Breast epithelium (tissue), 4 donors: ENCODE measurements around the gene NME4. TPM values are rescaled to one million over a fixed set of nuclear protein-coding genes. Genes with fewer than 3 reads are reported as not detected.
A peak's percentile ranks its signal among the peaks of the same experiment; 100 is the strongest.
"Not testable (repeated sequence)": the region's sequence is repeated elsewhere in the genome, so short reads cannot be mapped to it uniquely, and the experiment has no call there.

Source experiments
- DNase-seq, 2 donors: peaks; one replicate each; pipeline ENCODE4 v3.0.0-alpha.2; 2019; ENCODE audit warnings: low spot score in 2 of 2
- H3K27ac ChIP-seq, 2 donors: fragments of 200-600 bp; sonication (generic) in 1 of 2; one replicate each; pipeline ENCODE4 v1.5.1; 2016 to 2019; ENCODE audit warnings: mild to moderate bottlenecking in 1 of 2
- H3K27me3 ChIP-seq, 2 donors: fragments of 200-600 bp; sonication (generic) in 1 of 2; one replicate each; pipeline versions ENCODE4 v1.5.1 to v1.6.0; 2017 to 2019; ENCODE audit warnings: control low read depth in 1 of 2, mild to moderate bottlenecking in 1 of 2
- H3K36me3 ChIP-seq: fragments of 200-600 bp; one replicate; pipeline ENCODE4 v1.5.1; 2019
- H3K4me1 ChIP-seq, 2 donors: fragments of 200-600 bp; sonication (generic); one replicate each; pipeline ENCODE4 v1.5.1; 2016 to 2019; ENCODE audit warnings: control low read depth in 1 of 2
- H3K4me3 ChIP-seq, 3 donors: fragments of 200-600 bp; sonication (generic); 1 replicate in 2 of 3; 2 replicates in 1 of 3; pipeline ENCODE4 v1.5.1; 2016 to 2019; ENCODE audit warnings: mild to moderate bottlenecking in 3 of 3, moderate library complexity in 2 of 3
- H3K9me3 ChIP-seq, 2 donors: fragments of 200-600 bp; sonication (generic) in 1 of 2; one replicate each; pipeline ENCODE4 v1.5.1; 2016 to 2019; ENCODE audit warnings: control low read depth in 1 of 2
- POLR2A ChIP-seq: fragments of 450-650 bp; IDR thresholded peaks from one replicate; pipeline ENCODE4 v1.6.1; 2016; ENCODE audit warnings: antibody characterized with exemption, mild to moderate bottlenecking, moderate library complexity
- POLR2AphosphoS5 ChIP-seq, 3 donors: sonication (generic); formaldehyde crosslinking; IDR thresholded peaks; one replicate each; pipeline ENCODE4 v1.6.1; 2017; ENCODE audit warnings: antibody characterized with exemption in 3 of 3
- intact Hi-C: fragments of 100-400 bp; cut with DNase I; formaldehyde crosslinking; loops from one replicate; pipeline ENCODE4 v1.15.1; 2023; ENCODE audit warnings: low total_unique reads
- total RNA-seq, 3 donors: library from RNA; depleted of rRNA; stranded (reverse); fragments of >200 nt; gene quantifications; one replicate each; pipeline ENCODE4 v1.1.0, GENCODE V29; 2016
- TF ChIP-seq, protein P1 (sequence below), 3 donors: fragments of 450-650 bp; IDR thresholded peaks; one replicate each; pipeline ENCODE4 v1.5.1; 2016 to 2017; ENCODE audit warnings: antibody characterized with exemption in 3 of 3, mild to moderate bottlenecking in 3 of 3, moderate library complexity in 3 of 3

Gene NME4
- total RNA-seq, 3 donors from 2014 or later = 46.5 to 118 (median 78.0) TPM

DNA sequence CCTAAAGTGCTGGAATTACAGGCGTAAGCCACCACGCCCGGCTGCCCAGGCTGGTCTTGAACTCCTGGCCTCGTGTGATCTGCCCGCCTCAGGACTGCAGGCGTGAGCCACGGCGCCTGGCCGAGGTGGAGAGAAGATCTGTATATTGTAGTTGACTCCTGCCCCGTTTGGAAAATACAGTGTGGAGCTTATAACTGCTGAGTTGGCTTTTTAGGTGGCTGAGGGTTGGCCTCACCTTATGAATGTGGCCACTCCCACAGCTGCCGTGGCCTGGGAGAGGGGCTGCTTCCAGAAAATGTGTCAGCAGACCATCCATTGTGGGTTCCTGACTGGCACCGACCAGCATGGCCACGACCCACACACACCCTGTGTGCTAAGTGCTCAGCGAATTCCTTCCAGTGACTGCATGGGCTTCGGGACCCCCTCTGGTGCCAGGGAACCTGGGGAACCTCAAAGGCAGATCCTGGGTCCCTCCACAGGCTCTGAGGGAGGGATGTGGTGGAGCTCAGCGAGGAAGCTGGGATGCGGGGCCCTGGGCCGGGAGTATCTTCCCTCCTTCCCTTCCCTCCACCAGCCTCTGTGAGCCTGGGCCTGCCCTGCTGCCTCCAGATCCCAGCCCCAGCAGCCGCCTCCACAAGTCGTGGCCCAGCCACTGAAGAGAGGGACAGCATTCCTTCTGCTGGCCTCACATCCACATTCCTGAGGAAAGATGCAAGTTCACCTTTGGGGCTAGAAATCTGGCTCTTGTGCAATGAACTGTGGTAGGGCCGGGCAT, 17.6 kb downstream of the NME4 start:
- intact Hi-C loops = no loop called here
- Histone ChIP-seq H3K9me3 (no peaks in the 10 kb centered on the region), H3K36me3 (no peaks in the 10 kb centered on the region), H3K27ac (no peak overlapping the region), H3K27me3 (no peaks in the 10 kb centered on the region), H3K4me1 (no peaks in the 10 kb centered on the region), H3K4me3 (no peak overlapping the region)
- no peak for DNase-seq
- TF ChIP-seq, protein P1, sequence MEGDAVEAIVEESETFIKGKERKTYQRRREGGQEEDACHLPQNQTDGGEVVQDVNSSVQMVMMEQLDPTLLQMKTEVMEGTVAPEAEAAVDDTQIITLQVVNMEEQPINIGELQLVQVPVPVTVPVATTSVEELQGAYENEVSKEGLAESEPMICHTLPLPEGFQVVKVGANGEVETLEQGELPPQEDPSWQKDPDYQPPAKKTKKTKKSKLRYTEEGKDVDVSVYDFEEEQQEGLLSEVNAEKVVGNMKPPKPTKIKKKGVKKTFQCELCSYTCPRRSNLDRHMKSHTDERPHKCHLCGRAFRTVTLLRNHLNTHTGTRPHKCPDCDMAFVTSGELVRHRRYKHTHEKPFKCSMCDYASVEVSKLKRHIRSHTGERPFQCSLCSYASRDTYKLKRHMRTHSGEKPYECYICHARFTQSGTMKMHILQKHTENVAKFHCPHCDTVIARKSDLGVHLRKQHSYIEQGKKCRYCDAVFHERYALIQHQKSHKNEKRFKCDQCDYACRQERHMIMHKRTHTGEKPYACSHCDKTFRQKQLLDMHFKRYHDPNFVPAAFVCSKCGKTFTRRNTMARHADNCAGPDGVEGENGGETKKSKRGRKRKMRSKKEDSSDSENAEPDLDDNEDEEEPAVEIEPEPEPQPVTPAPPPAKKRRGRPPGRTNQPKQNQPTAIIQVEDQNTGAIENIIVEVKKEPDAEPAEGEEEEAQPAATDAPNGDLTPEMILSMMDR (IDR thresholded peaks at IDR 0.05) = no peak
- no peak for TF ChIP-seq POLR2A
- TF ChIP-seq POLR2AphosphoS5 (IDR thresholded peaks at IDR 0.05) = no peak

DNA sequence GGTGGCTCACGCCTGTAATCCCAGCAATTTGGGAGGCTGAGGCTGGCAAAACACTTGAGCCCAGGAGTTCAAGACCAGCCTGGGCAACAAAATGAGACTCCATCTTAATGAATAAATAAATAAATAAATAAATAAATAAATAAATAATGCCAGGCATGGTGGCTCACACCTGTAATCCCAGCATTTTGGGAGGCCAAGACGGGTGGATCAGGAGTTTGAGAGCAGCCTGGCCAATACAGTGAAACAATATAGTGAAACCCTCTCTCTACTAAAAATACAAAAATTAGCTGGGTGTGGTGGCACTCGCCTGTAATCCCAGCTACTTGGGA, 18.1 kb downstream of the NME4 start:
- H3K4me1 ChIP-seq, H3K36me3 ChIP-seq, intact Hi-C loops, H3K27me3 ChIP-seq, H3K9me3 ChIP-seq, H3K27ac ChIP-seq, DNase-seq, H3K4me3 ChIP-seq: not testable (repeated sequence)

GRCh38 chr16:422179-422578, 25.2 kb downstream of the NME4 start:
- DNase-seq, H3K9me3 ChIP-seq, H3K36me3 ChIP-seq, intact Hi-C loops, H3K4me3 ChIP-seq, H3K4me1 ChIP-seq, H3K27ac ChIP-seq, H3K27me3 ChIP-seq: not testable (repeated sequence)

- H3K27me3 ChIP-seq = no peaks in the 10 kb centered on the region
- TF ChIP-seq POLR2A (no peak), POLR2AphosphoS5 (IDR thresholded peaks at IDR 0.05) (peak in 2 of 3 donors; percentile 75 to 77)
- TF ChIP-seq, protein P1 (IDR thresholded peaks at IDR 0.05) = no peak
- peak in 1 of 2 donors; percentile 94 for DNase-seq
- H3K36me3 ChIP-seq = no peaks in the 10 kb centered on the region
- H3K9me3 ChIP-seq = no peaks in the 10 kb centered on the region
- intact Hi-C loops = loop anchor here (2.0 kb wide), 1 partner anchor 71 kb away; the partner anchor contains the start of gene AXIN1
- H3K4me1 ChIP-seq = peaks cover 0 to 8% of the 10 kb centered on the region in 2 donors
- peak overlapping the region; percentile 96 to 97 for H3K27ac ChIP-seq
- peak overlapping the region; percentile 64 to 87 (median 71) for H3K4me3 ChIP-seq
These were observed 27.1 kb downstream of the NME4 start for GRCh38 chr16:424033-424622.

DNA sequence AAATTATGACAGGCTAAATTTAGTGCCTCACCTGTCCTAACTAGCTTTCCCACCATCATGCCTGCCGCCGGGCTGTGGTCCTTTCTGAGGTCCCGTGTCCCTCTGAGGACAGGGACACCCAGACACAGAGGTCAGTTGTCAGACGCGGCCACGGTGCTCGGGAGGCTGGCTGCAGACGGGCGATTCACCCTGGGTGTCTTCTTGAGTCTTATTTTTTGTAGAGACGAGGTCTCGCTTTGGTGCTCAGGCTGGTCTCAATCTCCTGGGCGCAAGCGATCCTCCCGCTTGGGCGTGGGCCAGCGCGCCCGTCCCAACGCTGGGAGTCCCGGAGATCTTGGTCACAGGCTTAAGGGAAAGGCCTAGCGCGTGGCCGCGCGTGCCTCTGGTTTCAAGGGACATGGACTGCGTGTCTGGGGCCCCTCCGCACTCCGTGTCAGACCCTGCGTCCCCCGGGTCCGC, 27.7 kb downstream of the NME4 start:
- peak overlapping the region; percentile 96 to 97 for H3K27ac ChIP-seq
- no peaks in the 10 kb centered on the region for H3K9me3 ChIP-seq
- peaks cover 0 to 8% of the 10 kb centered on the region in 2 donors for H3K4me1 ChIP-seq
- intact Hi-C loops = loop anchor here (2.0 kb wide), 1 partner anchor 72 kb away; the partner anchor contains the start of gene AXIN1
- peak overlapping the region; percentile 64 to 87 (median 71) for H3K4me3 ChIP-seq
- H3K36me3 ChIP-seq = no peaks in the 10 kb centered on the region
- H3K27me3 ChIP-seq = no peaks in the 10 kb centered on the region
- peak in 1 of 2 donors; percentile 50 for DNase-seq
- TF ChIP-seq POLR2AphosphoS5 (IDR thresholded peaks at IDR 0.05) (no peak), POLR2A (no peak)
- TF ChIP-seq, protein P1 (IDR thresholded peaks at IDR 0.05) = no peak

GRCh38 chr16:425082-425718, 28.2 kb downstream of the NME4 start, which contains the start of gene RAB11FIP3:
Gene RAB11FIP3 (plus strand): TSS chr16:425649. CDS start chr16:426007, 358 bp downstream.
- no peaks in the 10 kb centered on the region for H3K9me3 ChIP-seq
- H3K27ac ChIP-seq = peak within 1 kb of the TSS; percentile 96 to 97
- H3K36me3 ChIP-seq = no peaks in the 10 kb centered on the region
- H3K27me3 ChIP-seq = no peaks in the 10 kb centered on the region
- intact Hi-C loops = loop anchor here (2.0 kb wide), 1 partner anchor 72 kb away; the partner anchor contains the start of gene AXIN1
- peak; percentile 68 for TF ChIP-seq POLR2A
- TF ChIP-seq, protein P1 (IDR thresholded peaks at IDR 0.05) = peak in 1 of 3 donors; percentile 27
- TF ChIP-seq POLR2AphosphoS5 (IDR thresholded peaks at IDR 0.05) = peak; percentile 68 to 90 (median 87)
- peaks cover 0 to 8% of the 10 kb centered on the region in 2 donors for H3K4me1 ChIP-seq
- peak in 1 of 2 donors; percentile 74 for DNase-seq
- peak within 1 kb of the TSS; percentile 64 to 87 (median 71) for H3K4me3 ChIP-seq
